ENCODE results near the gene CLDN9. TPM values are rescaled to one million over a fixed set of nuclear protein-coding genes. Genes with fewer than 3 reads are reported as not detected.

Gene CLDN9
- total and polyA plus RNA-seq, 9 of the 15 experiments (the other 6 are each of a cell fraction or from before 2014, with no cell fraction given) = 0.12 to 0.44 (median 0.22) TPM; not detected in 4

DNA sequence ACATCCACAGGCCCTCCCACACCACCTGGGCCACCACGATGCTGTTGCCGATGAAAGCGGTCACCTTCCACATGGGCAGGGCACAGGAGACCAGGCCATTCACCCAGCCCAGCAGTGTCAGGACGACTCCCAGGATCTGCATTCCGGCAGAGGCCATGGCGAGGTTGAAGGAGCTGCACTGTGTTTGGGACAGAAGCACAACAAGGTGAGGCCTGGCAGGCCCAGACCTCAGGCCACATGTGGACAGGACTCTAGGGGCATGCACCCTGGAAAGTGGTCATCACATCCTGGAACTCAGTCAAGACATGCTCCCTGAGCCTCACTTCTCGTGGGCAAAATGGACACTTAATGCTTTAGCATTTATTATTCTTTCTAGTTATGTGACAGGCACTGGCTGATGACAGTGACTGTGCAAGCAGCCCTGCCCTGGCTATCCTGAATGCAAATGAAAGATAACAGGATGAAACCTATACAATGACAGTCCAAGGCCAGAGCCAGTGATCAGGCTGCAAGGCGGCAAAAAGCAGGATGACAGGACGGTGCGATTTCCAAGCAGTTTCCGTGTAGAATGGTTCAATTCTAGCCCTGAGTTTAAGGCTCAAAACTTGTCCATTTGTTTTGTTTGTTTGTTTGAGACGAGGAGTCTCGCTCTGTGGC is 3.3 kb downstream of the CLDN9 start (continued):
- TF ChIP-seq SNAPC5 (CRISPR knock-in tag; IDR thresholded peaks at IDR 0.05) (no peak), ARID1B (IDR thresholded peaks at IDR 0.05) (peak; percentile 57), POU5F1 (IDR thresholded peaks at IDR 0.05; ENCODE audit: borderline replicate concordance, low read depth, low read length, partially characterized antibody) (no peak), TAL1 (IDR thresholded peaks at IDR 0.05) (peak; percentile 18; the same call in 1 of the 2 replicates), HNRNPL (IDR thresholded peaks at IDR 0.05; ENCODE audit: low read depth, low read length) (no peak), TCF7L2 (IDR thresholded peaks at IDR 0.05; ENCODE audit: low read depth, low read length) (no peak), DNMT1 (IDR thresholded peaks at IDR 0.05) (no peak), CXXC5 (CRISPR knock-in tag; IDR thresholded peaks at IDR 0.05) (no peak), ZBTB33 (CRISPR knock-in tag; IDR thresholded peaks at IDR 0.05) (0 out of 2 replicates have a peak, but pooled peaks have one; percentile 11), KAT2B (IDR thresholded peaks at IDR 0.05; ENCODE audit: low read depth, low read length) (no peak)
- TF ChIP-seq, protein P1, sequence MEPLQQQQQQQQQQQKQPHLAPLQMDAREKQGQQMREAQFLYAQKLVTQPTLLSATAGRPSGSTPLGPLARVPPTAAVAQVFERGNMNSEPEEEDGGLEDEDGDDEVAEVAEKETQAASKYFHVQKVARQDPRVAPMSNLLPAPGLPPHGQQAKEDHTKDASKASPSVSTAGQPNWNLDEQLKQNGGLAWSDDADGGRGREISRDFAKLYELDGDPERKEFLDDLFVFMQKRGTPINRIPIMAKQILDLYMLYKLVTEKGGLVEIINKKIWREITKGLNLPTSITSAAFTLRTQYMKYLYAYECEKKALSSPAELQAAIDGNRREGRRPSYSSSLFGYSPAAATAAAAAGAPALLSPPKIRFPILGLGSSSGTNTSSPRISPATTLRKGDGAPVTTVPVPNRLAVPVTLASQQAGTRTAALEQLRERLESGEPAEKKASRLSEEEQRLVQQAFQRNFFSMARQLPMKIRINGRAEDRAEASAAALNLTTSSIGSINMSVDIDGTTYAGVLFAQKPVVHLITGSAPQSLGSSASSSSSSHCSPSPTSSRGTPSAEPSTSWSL (CRISPR knock-in tag; IDR thresholded peaks at IDR 0.05; ENCODE audit: borderline replicate concordance) = no peak
